ENCODE results near the gene GIMAP7. TPM values are rescaled to one million over a fixed set of nuclear protein-coding genes. Genes with fewer than 3 reads are reported as not detected.
"Not testable (repeated sequence)": the region's sequence is repeated elsewhere in the genome, so short reads cannot be mapped to it uniquely, and the experiment has no call there.

Gene GIMAP7
- polyA plus RNA-seq, 3 donors from 2014 or later: 285 to 709 (median 555) TPM

- H3K4me1 Mint-ChIP-seq: peaks cover 85 to 96% of the 10 kb centered on the region in 2 donors
These were observed 31.2 kb upstream of the GIMAP7 start for GRCh38 chr7:150483514-150483913.

DNA sequence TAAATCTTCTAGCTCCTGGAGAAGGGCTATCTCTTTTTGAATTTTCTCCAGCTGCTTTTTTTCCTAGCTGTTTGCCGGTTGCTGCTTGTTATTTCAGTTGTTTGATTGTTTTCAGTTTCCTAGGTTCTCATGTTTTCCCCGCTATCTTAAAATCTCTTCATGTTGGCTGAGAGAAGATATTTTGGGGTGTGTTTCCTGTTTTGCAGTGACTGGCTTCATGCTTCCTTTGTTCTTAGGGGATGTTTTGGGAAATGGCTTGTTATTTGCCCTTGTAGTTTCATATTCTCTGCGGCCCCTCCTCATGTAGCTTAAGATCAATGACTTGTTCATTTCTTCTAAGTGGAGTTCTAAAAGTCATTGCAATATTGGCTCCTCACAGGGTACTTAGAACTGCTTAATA, 30.6 kb upstream of the GIMAP7 start:
- DNase-seq: peak; percentile 24 to 37 (median 26)
- H3K27me3 Mint-ChIP-seq (ENCODE audit: low read depth in 3 of 3); H3K9me3 Mint-ChIP-seq: not testable (repeated sequence)
- Mint-ChIP-seq H3K4me3 (peak overlapping the region; percentile 70 to 88 (median 77)), H3K27ac (peak overlapping the region; percentile 89 to 98 (median 92)), H3K4me1 (peaks cover 79 to 91% of the 10 kb centered on the region in 2 donors), H3K36me3 (peaks cover 4 to 18% (median 6%) of the 10 kb centered on the region in 3 donors)

More at GRCh38 chr7:150483514-150483913, 31.2 kb upstream of the GIMAP7 start:
- peak overlapping the region; percentile 70 to 88 (median 77) for H3K4me3 Mint-ChIP-seq
- peak overlapping the region; percentile 89 to 98 (median 92) for H3K27ac Mint-ChIP-seq
- not testable (repeated sequence) for H3K27me3 Mint-ChIP-seq (ENCODE audit: low read depth in 3 of 3); DNase-seq; H3K9me3 Mint-ChIP-seq
- peaks cover 8 to 23% (median 8%) of the 10 kb centered on the region in 3 donors for H3K36me3 Mint-ChIP-seq

- peak overlapping the region in 1 of 6 donors; percentile 51 for H3K27ac Mint-ChIP-seq
- peaks cover 0 to 2% (median 0%) of the 10 kb centered on the region in 3 donors for H3K27me3 Mint-ChIP-seq (ENCODE audit: low read depth in 3 of 3)
- no peak for DNase-seq
- peaks cover 0 to 12% (median 9%) of the 10 kb centered on the region in 3 donors for H3K36me3 Mint-ChIP-seq
- no peak overlapping the region for H3K4me3 Mint-ChIP-seq
- peaks cover 50 to 64% of the 10 kb centered on the region in 2 donors for H3K4me1 Mint-ChIP-seq
- H3K9me3 Mint-ChIP-seq: peaks cover 0 to 9% (median 2%) of the 10 kb centered on the region in 6 donors
These were observed 27.0 kb upstream of the GIMAP7 start for GRCh38 chr7:150487625-150488024.

DNA sequence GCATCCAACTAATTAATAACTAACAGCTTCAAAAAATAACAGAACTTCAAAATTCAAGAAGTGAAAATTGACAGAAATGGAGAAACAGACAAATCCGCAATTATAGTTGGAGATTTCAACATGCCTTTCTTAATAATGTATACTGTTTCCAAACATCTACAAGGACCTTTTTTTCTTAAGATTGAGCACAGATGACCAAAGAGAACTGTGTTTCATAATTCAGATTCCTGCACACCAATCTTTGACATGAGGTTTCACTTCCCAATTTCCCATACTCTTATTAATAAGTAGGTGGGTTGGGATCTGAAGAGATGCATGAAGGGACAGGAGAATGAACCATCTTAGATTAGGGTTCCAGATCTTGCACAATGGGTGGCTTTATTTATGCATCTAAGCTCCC, 24.9 kb upstream of the GIMAP7 start:
- Mint-ChIP-seq H3K27ac (no peak overlapping the region), H3K9me3 (peaks cover 0 to 10% (median 2%) of the 10 kb centered on the region in 6 donors), H3K4me1 (peaks cover 31 to 42% of the 10 kb centered on the region in 2 donors), H3K4me3 (no peak overlapping the region), H3K27me3 (ENCODE audit: low read depth in 3 of 3) (no peaks in the 10 kb centered on the region), H3K36me3 (peaks cover 0 to 14% (median 9%) of the 10 kb centered on the region in 3 donors)
- no peak for DNase-seq

DNA sequence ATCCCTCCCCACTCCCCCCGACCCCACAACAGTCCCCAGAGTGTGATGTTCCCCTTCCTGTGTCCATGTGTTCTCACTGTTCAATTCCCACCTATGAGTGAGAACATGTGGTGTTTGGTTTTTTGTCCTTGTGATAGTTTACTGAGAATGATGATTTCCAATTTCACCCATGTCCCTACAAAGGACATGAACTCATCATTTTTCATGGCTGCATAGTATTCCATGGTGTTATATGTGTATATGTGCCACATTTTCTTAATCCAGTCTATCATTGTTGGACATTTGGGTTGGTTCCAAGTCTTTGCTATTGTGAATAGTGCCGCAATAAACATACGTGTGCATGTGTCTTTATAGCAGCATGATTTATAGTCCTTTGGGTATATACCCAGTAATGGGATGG, 21.2 kb upstream of the GIMAP7 start:
- peaks cover 12 to 15% of the 10 kb centered on the region in 2 donors for H3K4me1 Mint-ChIP-seq
- not testable (repeated sequence) for H3K9me3 Mint-ChIP-seq; DNase-seq; H3K27ac Mint-ChIP-seq; H3K27me3 Mint-ChIP-seq (ENCODE audit: low read depth in 3 of 3); H3K4me3 Mint-ChIP-seq
- H3K36me3 Mint-ChIP-seq: peaks cover 0 to 15% (median 9%) of the 10 kb centered on the region in 3 donors

GRCh38 chr7:150502519-150502918, 12.2 kb upstream of the GIMAP7 start:
- Mint-ChIP-seq H3K36me3 (peaks cover 0 to 22% (median 12%) of the 10 kb centered on the region in 3 donors), H3K27me3 (ENCODE audit: low read depth in 3 of 3) (peaks cover 0 to 3% (median 2%) of the 10 kb centered on the region in 3 donors), H3K9me3 (peaks cover 6 to 13% (median 8%) of the 10 kb centered on the region in 6 donors), H3K4me3 (peak overlapping the region; percentile 56 to 80 (median 71)), H3K27ac (peak overlapping the region; percentile 83 to 97 (median 88)), H3K4me1 (peaks cover 76 to 92% of the 10 kb centered on the region in 2 donors)
- peak; percentile 35 to 59 (median 47) for DNase-seq

- Mint-ChIP-seq H3K4me3 (peak overlapping the region; percentile 56 to 80 (median 71)), H3K4me1 (peaks cover 81 to 96% of the 10 kb centered on the region in 2 donors), H3K9me3 (peaks cover 6 to 13% (median 7%) of the 10 kb centered on the region in 6 donors), H3K27me3 (ENCODE audit: low read depth in 3 of 3) (peaks cover 0 to 3% (median 2%) of the 10 kb centered on the region in 3 donors), H3K27ac (peak overlapping the region; percentile 83 to 97 (median 88)), H3K36me3 (peaks cover 0 to 18% (median 12%) of the 10 kb centered on the region in 3 donors)
- no peak for DNase-seq
These were observed 11.5 kb upstream of the GIMAP7 start for GRCh38 chr7:150503155-150503554.

GRCh38 chr7:150503581-150503980, 11.1 kb upstream of the GIMAP7 start:
- Mint-ChIP-seq H3K4me3 (peak overlapping the region in 4 of 5 donors; percentile 15 to 64 (median 32)), H3K27me3 (ENCODE audit: low read depth in 3 of 3) (peaks cover 0 to 3% (median 2%) of the 10 kb centered on the region in 3 donors), H3K4me1 (peaks cover 83 to 96% of the 10 kb centered on the region in 2 donors), H3K36me3 (peaks cover 0 to 17% (median 11%) of the 10 kb centered on the region in 3 donors), H3K9me3 (peaks cover 4 to 13% (median 5%) of the 10 kb centered on the region in 6 donors), H3K27ac (peak overlapping the region; percentile 83 to 97 (median 87))
- no peak for DNase-seq

DNA sequence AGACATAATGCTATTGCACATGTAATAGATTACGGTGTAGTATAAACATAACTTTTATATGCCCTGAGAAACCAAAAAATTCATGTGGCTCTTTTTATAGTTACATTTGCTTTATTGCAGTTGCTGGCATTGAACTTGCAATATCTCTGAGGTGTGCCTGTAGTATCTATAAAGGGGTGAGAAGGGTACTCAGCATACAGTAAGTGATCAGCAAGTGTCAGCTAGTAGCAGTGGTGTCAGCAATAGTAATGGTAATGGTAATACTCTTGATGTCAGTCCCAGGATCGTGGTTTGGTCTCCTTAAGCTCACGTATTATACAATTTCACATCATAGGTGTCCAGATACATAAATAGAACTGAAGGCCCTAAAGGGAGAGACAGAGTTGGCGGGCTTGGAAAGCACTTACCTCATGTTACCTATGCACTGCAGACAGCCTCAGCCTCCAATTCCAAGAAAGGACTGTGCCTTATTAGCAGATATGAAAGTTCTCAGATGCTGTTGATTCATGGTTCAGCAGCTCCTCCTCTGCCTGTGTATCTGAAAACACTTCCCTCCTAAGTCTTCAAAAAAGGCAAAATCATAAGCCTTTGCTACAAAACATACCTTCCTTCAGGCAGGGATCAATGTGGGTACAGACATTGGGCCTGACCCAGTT, 6.6 kb upstream of the GIMAP7 start:
- DNase-seq: no peak
- H3K27ac Mint-ChIP-seq: peak overlapping the region; percentile 90 to 94 (median 92)

DNA sequence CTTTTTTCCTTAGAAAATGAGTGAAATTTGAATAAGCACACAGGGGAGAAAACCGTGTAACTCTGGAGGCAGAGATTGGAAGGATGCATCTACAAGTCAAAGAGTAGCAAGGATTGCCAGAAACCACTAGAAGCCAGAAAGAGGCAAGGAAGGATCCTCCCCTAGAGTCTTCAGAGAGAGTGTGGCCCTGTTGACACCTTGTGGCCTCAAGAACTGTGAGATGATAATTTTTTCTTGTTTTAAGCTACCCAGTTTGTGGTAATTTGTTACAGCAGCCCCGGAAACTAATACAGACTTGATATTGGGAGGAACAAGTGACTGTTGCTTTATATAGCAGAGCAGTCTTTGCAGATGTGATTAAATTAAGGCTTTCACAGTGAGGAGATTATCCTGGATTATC, 3.6 kb upstream of the GIMAP7 start:
- DNase-seq: peak; percentile 31 to 48 (median 40)
- Mint-ChIP-seq H3K27me3 (ENCODE audit: low read depth in 3 of 3) (peaks cover 0 to 3% (median 2%) of the 10 kb centered on the region in 3 donors), H3K9me3 (peaks cover 3 to 18% (median 13%) of the 10 kb centered on the region in 6 donors), H3K27ac (peak overlapping the region; percentile 83 to 98 (median 94)), H3K4me1 (peaks cover 81 to 84% of the 10 kb centered on the region in 2 donors), H3K36me3 (peaks cover 7 to 22% (median 9%) of the 10 kb centered on the region in 3 donors), H3K4me3 (peak overlapping the region; percentile 47 to 77 (median 61))

More for the DNA sequence above, 6.6 kb upstream of the GIMAP7 start:
- peaks cover 93 to 97% of the 10 kb centered on the region in 2 donors for H3K4me1 Mint-ChIP-seq
- peak overlapping the region; percentile 65 to 80 (median 70) for H3K4me3 Mint-ChIP-seq
- H3K9me3 Mint-ChIP-seq: peaks cover 1 to 18% (median 13%) of the 10 kb centered on the region in 6 donors
- H3K27me3 Mint-ChIP-seq (ENCODE audit: low read depth in 3 of 3): peaks cover 0 to 3% (median 2%) of the 10 kb centered on the region in 3 donors
- peaks cover 6 to 15% (median 12%) of the 10 kb centered on the region in 3 donors for H3K36me3 Mint-ChIP-seq

GRCh38 chr7:150513758-150514157, 914 bp upstream of the GIMAP7 start:
- Mint-ChIP-seq H3K9me3 (peaks cover 3 to 18% (median 13%) of the 10 kb centered on the region in 6 donors), H3K36me3 (peaks cover 30 to 41% (median 32%) of the 10 kb centered on the region in 3 donors), H3K27ac (peak overlapping the region; percentile 94 to 99 (median 98)), H3K27me3 (ENCODE audit: low read depth in 3 of 3) (peaks cover 0 to 3% (median 0%) of the 10 kb centered on the region in 3 donors), H3K4me3 (peak overlapping the region; percentile 99 to 100 (median 100)), H3K4me1 (peaks cover 58 to 61% of the 10 kb centered on the region in 2 donors)
- DNase-seq: no peak

DNA sequence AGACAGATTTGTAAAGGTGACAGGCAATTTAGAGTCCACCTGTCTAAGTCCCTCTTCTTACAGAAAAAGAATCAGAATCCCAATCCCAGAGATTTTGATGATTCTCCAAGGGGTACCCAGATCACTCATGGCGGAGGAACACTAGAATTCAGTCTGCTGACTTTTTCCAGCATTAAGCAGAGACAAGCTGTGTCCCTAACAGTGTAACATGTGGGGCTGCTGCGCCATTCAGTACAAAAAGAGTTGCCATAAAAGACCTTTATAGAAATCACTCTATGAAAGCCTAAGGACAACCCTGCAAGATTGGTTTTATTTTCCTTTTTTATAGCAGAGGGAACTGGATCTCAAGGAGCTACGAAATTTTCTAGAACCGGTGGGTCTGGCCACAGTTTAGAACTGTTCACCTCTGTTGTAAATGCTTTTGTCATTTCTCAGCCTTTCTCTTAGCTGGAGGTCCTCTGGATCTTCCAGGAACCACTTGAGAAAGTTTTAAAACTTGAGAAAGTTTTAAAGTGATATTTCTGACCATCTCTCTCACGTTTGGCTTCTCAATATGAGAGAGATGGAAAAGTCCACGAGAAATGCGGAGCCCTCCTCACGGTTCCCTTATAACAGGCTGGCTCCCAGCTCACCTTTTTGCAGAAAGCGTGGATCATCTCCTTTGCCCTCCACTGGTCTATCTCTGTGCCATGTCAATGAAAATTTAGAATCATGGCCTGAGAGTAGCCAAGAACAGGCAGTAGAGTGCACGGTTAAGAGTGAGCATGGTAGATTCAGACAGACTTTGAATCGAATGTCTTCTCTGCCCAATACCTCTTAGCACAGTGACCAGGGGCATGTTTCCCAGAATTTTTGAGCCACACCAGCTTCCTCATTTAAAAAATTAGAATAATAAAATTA, 826 bp downstream of the GIMAP7 start:
- Mint-ChIP-seq H3K27me3 (ENCODE audit: low read depth in 3 of 3) (peaks cover 2 to 4% (median 3%) of the 10 kb centered on the region in 3 donors), H3K9me3 (peaks cover 6 to 18% (median 15%) of the 10 kb centered on the region in 6 donors), H3K4me3 (peak overlapping the region; percentile 99 to 100 (median 100)), H3K36me3 (peaks cover 44 to 50% (median 46%) of the 10 kb centered on the region in 3 donors), H3K4me1 (peaks cover 51 to 61% of the 10 kb centered on the region in 2 donors), H3K27ac (peak overlapping the region; percentile 94 to 99 (median 98))
- DNase-seq: peak in 1 of 3 donors; percentile 15
